Osteoblast (primary cell): ENCODE measurements around the gene HSFX3. TPM values are rescaled to one million over a fixed set of nuclear protein-coding genes. Genes with fewer than 3 reads are reported as not detected.

Experiments
- DNase-seq: peaks from one replicate; pipeline ENCODE4 v3.0.0; 2011; ENCODE audit warnings: low spot score, mixed read lengths; ENCODE audit not compliant: insufficient read length; ENCODE audit errors: missing footprints
- H2AFZ ChIP-seq: 2 replicates; pipeline ENCODE4 v1.6.0; 2011; ENCODE audit warnings: mild to moderate bottlenecking, low read length
- H3K27ac ChIP-seq: 2 replicates; pipeline ENCODE4 v1.5.1; 2011; ENCODE audit warnings: mild to moderate bottlenecking, low read depth, low read length, moderate library complexity
- H3K27me3 ChIP-seq: 2 replicates; pipeline ENCODE4 v1.6.0; 2012; ENCODE audit warnings: mild to moderate bottlenecking, control low read depth, inconsistent platforms, low read length, moderate library complexity; ENCODE audit not compliant: insufficient read depth
- H3K36me3 ChIP-seq: 2 replicates; pipeline ENCODE4 v1.5.1; 2011; ENCODE audit warnings: mild to moderate bottlenecking, low read length, control low read depth, moderate library complexity; ENCODE audit not compliant: insufficient read depth
- H3K4me1 ChIP-seq: 2 replicates; pipeline ENCODE4 v1.5.1; 2011; ENCODE audit warnings: mild to moderate bottlenecking, low read length, control low read depth, moderate library complexity; ENCODE audit not compliant: insufficient read depth
- H3K4me2 ChIP-seq: 2 replicates; pipeline ENCODE4 v1.6.0; 2011; ENCODE audit warnings: mild to moderate bottlenecking, low read length; ENCODE audit not compliant: insufficient read depth
- H3K4me3 ChIP-seq: fragments of 200-600 bp; sonication (generic); 3 replicates; pipeline ENCODE4 v1.5.1; 2012; ENCODE audit warnings: mild to moderate bottlenecking, low read length, inconsistent platforms; ENCODE audit not compliant: insufficient read depth
- H3K79me2 ChIP-seq: 2 replicates; pipeline ENCODE4 v1.6.0; 2012; ENCODE audit warnings: mild to moderate bottlenecking, low read length, control low read depth, inconsistent platforms; ENCODE audit not compliant: insufficient read depth
- H3K9me3 ChIP-seq: 2 replicates; pipeline ENCODE4 v1.5.1; 2011; ENCODE audit warnings: low read depth, low read length, control low read depth
- H4K20me1 ChIP-seq: 2 replicates; pipeline ENCODE4 v1.6.0; 2012; ENCODE audit warnings: mild to moderate bottlenecking, low read length, control low read depth; ENCODE audit not compliant: insufficient read depth
- CTCF ChIP-seq: IDR thresholded peaks from 2 replicates; pipeline ENCODE4 v1.5.1; 2011; ENCODE audit warnings: mild to moderate bottlenecking, low read depth, low read length, moderate library complexity; ENCODE audit errors: extremely low read depth
- total RNA-seq: library from RNA; depleted of rRNA; stranded (reverse); fragments of >200 nt; gene quantifications from 2 replicates; pipeline ENCODE4 v1.2.3, GENCODE V29; 2012

The HSFX3 gene
- total RNA-seq, 1 donor = not detected

GRCh38 chrX:149572743-149573142 lies 23.0 kb upstream of the HSFX3 start:
- Histone ChIP-seq H3K36me3 (no peaks in the 10 kb centered on the region), H3K27me3 (peaks cover 2% of the 10 kb centered on the region), H3K4me3 (no peak overlapping the region), H2AFZ (no peak overlapping the region), H3K9me3 (no peaks in the 10 kb centered on the region), H3K79me2 (no peaks in the 10 kb centered on the region), H3K27ac (no peak overlapping the region), H3K4me2 (no peak overlapping the region), H3K4me1 (no peaks in the 10 kb centered on the region), H4K20me1 (no peaks in the 10 kb centered on the region)
- TF ChIP-seq CTCF = no peak
- no peak for DNase-seq

- no peaks in the 10 kb centered on the region for H3K4me1 ChIP-seq
Measured at GRCh38 chrX:149571770-149572169, 22.0 kb upstream of the HSFX3 start.

DNA sequence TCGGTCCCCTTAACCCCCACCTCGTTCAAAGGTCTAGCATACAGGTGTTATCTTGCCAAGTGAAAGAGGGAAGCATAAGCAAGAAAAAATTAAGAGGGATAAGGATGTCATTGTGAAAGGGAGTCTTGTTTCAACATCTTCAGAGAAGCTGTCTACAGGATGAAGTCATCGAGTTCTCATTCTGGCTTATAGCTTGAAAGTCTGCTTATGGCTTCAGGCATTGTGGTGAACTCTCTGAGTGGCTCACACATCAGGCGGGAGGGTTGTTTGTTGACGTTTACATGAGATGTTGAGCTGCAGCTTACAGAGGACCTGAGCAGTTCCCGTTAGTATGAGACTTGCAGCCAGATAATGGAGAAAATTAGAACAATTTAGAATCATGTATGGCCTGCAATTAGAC lies 20.9 kb upstream of the HSFX3 start:
- no peak for TF ChIP-seq CTCF
- no peak for DNase-seq

More at GRCh38 chrX:149571770-149572169, 22.0 kb upstream of the HSFX3 start:
- Histone ChIP-seq H3K9me3 (no peaks in the 10 kb centered on the region), H3K36me3 (no peaks in the 10 kb centered on the region), H2AFZ (no peak overlapping the region), H3K27ac (no peak overlapping the region), H3K79me2 (no peaks in the 10 kb centered on the region), H3K27me3 (peaks cover 2% of the 10 kb centered on the region), H3K4me3 (no peak overlapping the region), H4K20me1 (no peaks in the 10 kb centered on the region), H3K4me2 (no peak overlapping the region)
- TF ChIP-seq CTCF = no peak
- no peak for DNase-seq

DNA sequence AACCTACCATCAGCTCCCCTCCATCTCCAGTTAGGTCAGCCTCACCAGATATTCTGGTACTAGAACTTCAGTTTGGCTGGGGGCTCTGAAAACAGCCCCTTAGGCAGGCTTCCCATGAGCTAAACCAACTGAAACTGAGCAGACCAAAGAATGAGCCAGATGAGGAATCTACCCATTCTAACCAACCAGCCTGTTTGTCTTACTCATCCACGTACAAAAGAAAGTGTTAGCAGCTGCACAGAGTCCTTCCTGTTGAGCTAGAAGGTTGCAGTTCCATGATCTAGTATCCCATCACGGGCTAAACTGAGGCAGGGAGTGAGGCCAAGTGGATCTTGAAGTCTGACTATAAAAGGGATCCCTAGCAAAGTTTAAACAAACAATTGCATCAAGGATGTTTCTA lies 20.0 kb upstream of the HSFX3 start:
- no peak for TF ChIP-seq CTCF
- Histone ChIP-seq H3K4me2 (no peak overlapping the region), H3K9me3 (no peaks in the 10 kb centered on the region), H3K4me3 (no peak overlapping the region), H3K27me3 (peaks cover 2% of the 10 kb centered on the region), H3K4me1 (no peaks in the 10 kb centered on the region), H3K79me2 (no peaks in the 10 kb centered on the region), H2AFZ (no peak overlapping the region), H3K36me3 (no peaks in the 10 kb centered on the region), H3K27ac (no peak overlapping the region), H4K20me1 (no peaks in the 10 kb centered on the region)
- DNase-seq = no peak

More for the DNA sequence above, 20.9 kb upstream of the HSFX3 start:
- H2AFZ ChIP-seq = no peak overlapping the region
- no peaks in the 10 kb centered on the region for H3K4me1 ChIP-seq
- H3K27ac ChIP-seq = no peak overlapping the region
- no peaks in the 10 kb centered on the region for H3K36me3 ChIP-seq
- peaks cover 2% of the 10 kb centered on the region for H3K27me3 ChIP-seq
- no peaks in the 10 kb centered on the region for H3K9me3 ChIP-seq
- H3K4me2 ChIP-seq = no peak overlapping the region
- H3K4me3 ChIP-seq = no peak overlapping the region
- H4K20me1 ChIP-seq = no peaks in the 10 kb centered on the region
- no peaks in the 10 kb centered on the region for H3K79me2 ChIP-seq
